Epidermal melanocyte (primary cell): Measurements from ENCODE around the gene PNMA8A.
"Not testable (repeated sequence)": the region's sequence is repeated elsewhere in the genome, so short reads cannot be mapped to it uniquely, and the experiment has no call there.

Experiments used
- DNase-seq: peaks from one replicate; pipeline ENCODE4 v3.0.0; 2011; ENCODE audit warnings: low spot score; ENCODE audit not compliant: insufficient read length

PNMA8A gene

GRCh38 chr19:46466536-46467196, 4.7 kb downstream of the PNMA8A start:
- peak; percentile 46 for DNase-seq

- DNase-seq, result no peak
These were observed 7.8 kb downstream of the PNMA8A start for GRCh38 chr19:46463516-46463915.

- no peak for DNase-seq
These were observed 9.8 kb downstream of the PNMA8A start for GRCh38 chr19:46461537-46461936.

GRCh38 chr19:46460981-46461380, 10.4 kb downstream of the PNMA8A start:
- DNase-seq, result no peak

- no peak for DNase-seq
These were observed 11.3 kb downstream of the PNMA8A start for GRCh38 chr19:46460055-46460454.

GRCh38 chr19:46456930-46457329, 14.4 kb downstream of the PNMA8A start:
- no peak for DNase-seq

- no peak for DNase-seq
These were observed 17.1 kb downstream of the PNMA8A start for GRCh38 chr19:46454244-46454643.

GRCh38 chr19:46453661-46454060, 17.7 kb downstream of the PNMA8A start:
- no peak for DNase-seq

GRCh38 chr19:46452186-46452585, 19.2 kb downstream of the PNMA8A start:
- DNase-seq, result no peak

- DNase-seq, result no peak
These were observed 20.0 kb downstream of the PNMA8A start for GRCh38 chr19:46451352-46451751.

GRCh38 chr19:46450737-46451136, 20.6 kb downstream of the PNMA8A start:
- DNase-seq, result no peak

- no peak for DNase-seq
These were observed 22.1 kb downstream of the PNMA8A start for GRCh38 chr19:46449228-46449627.

- no peak for DNase-seq
These were observed 22.8 kb downstream of the PNMA8A start for GRCh38 chr19:46448601-46449000.

- DNase-seq, result no peak
These were observed 23.5 kb downstream of the PNMA8A start for GRCh38 chr19:46447824-46448223.

- DNase-seq, result no peak
These were observed 24.4 kb downstream of the PNMA8A start for GRCh38 chr19:46447006-46447405.

GRCh38 chr19:46446021-46446420, 25.3 kb downstream of the PNMA8A start:
- DNase-seq, result no peak

- no peak for DNase-seq
These were observed 28.4 kb downstream of the PNMA8A start for GRCh38 chr19:46442808-46443450.

- no peak for DNase-seq
These were observed 29.5 kb downstream of the PNMA8A start for GRCh38 chr19:46441866-46442265.

- DNase-seq, result not testable (repeated sequence)
These were observed 35.7 kb downstream of the PNMA8A start for GRCh38 chr19:46435689-46436088.

GRCh38 chr19:46435009-46435408, 36.4 kb downstream of the PNMA8A start:
- DNase-seq, result no peak

GRCh38 chr19:46433470-46433869, 37.9 kb downstream of the PNMA8A start:
- not testable (repeated sequence) for DNase-seq

GRCh38 chr19:46431824-46432223, 39.5 kb downstream of the PNMA8A start:
- no peak for DNase-seq

GRCh38 chr19:46429999-46430398, 41.4 kb downstream of the PNMA8A start:
- no peak for DNase-seq
